ENCODE measurements around the gene PCDH9. TPM values are rescaled to one million over a fixed set of nuclear protein-coding genes. Genes with fewer than 3 reads are reported as not detected.
"Not testable (repeated sequence)": the region's sequence is repeated elsewhere in the genome, so short reads cannot be mapped to it uniquely, and the experiment has no call there.

The PCDH9 gene
- total and polyA plus RNA-seq, 7 experiments from 2014 or later, result 0.08 to 1.3 (median 0.21) TPM

DNA sequence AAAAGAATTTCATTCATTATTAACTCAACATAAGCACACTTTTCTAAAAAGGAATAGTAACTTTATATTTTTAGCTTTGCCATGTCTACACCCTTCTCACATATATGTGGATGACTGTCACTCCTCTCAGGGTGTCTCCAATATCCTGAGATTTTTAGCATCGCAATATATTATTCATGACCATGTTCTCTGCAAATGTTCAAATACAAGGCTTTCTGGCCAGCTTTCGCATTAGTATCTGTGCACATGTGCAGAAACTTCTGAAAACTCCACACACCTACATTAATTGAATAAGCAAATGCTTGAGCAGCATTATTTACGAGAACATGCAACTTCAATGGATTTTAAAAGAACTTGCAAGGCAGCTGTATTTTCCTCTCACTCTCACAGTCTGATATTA, 334.8 kb downstream of the PCDH9 start:
- ChIA-PET CTCF (no interaction called here), POLR2A (no interaction called here)
- Mint-ChIP-seq H3K4me3 (no peak overlapping the region), H3K9me3 (no peaks in the 10 kb centered on the region), H3K27me3 (no peaks in the 10 kb centered on the region), H3K4me1 (no peaks in the 10 kb centered on the region), H3K36me3 (no peaks in the 10 kb centered on the region), H3K27ac (no peak overlapping the region)
- H3K4me3 ChIP-seq (ENCODE audit: low read length), result no peak overlapping the region
- H3K4me1 ChIP-seq (ENCODE audit: control insufficient read depth in 2 of 2, insufficient read depth in 2 of 2, low read length in 2 of 2), result no peaks in the 10 kb centered on the region
- no peak for DNase-seq
- H3K9me3 ChIP-seq (ENCODE audit: control insufficient read depth in 2 of 3, low read length in 3 of 3), result no peaks in the 10 kb centered on the region
- intact Hi-C loops (cut with micrococcal nuclease), result no loop called here
- no peaks in the 10 kb centered on the region for H3K27me3 ChIP-seq (ENCODE audit: control insufficient read depth in 2 of 2, insufficient read depth in 2 of 2, low read length in 2 of 2)
- ATAC-seq, result no peak
- no peak overlapping the region for H3K27ac ChIP-seq (ENCODE audit: low read depth, low read length)
- H3K36me3 ChIP-seq (ENCODE audit: control insufficient read depth in 2 of 3, insufficient read depth in 3 of 3, low read length in 3 of 3), result no peaks in the 10 kb centered on the region

DNA sequence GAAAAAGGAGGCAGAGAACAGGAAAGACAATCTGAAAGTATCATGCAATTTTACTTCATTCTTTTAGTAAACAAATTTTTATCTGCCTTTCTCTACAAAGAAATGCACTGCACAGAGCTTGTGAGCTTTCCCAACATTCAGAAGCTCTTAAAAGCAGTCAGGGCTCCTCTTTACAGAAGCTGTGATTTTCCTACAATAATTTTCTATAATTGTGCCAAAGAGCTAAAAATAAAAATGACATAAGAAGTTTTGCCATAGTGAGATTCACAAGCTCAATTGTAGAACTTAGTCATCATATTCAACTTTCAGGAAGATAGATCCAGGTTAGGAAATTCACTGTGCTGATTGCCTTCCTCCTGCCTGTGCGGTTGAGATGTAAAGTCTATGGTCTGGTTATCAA, 341.4 kb downstream of the PCDH9 start:
- H3K27me3 Mint-ChIP-seq, result no peaks in the 10 kb centered on the region
- no peak for DNase-seq
- H3K9me3 ChIP-seq (ENCODE audit: control insufficient read depth in 2 of 3, low read length in 3 of 3), result no peaks in the 10 kb centered on the region
- H3K27ac ChIP-seq (ENCODE audit: low read depth, low read length), result no peak overlapping the region
- H3K4me1 Mint-ChIP-seq, result no peaks in the 10 kb centered on the region
- CTCF ChIA-PET, result no interaction called here
- no peaks in the 10 kb centered on the region for H3K36me3 ChIP-seq (ENCODE audit: control insufficient read depth in 2 of 3, insufficient read depth in 3 of 3, low read length in 3 of 3)
- no peak overlapping the region for H3K4me3 Mint-ChIP-seq
- no peak for ATAC-seq
- H3K36me3 Mint-ChIP-seq, result no peaks in the 10 kb centered on the region
- intact Hi-C loops (cut with micrococcal nuclease), result no loop called here
- no peak overlapping the region for H3K27ac Mint-ChIP-seq
- POLR2A ChIA-PET, result no interaction called here
- H3K4me3 ChIP-seq (ENCODE audit: low read length), result no peak overlapping the region
- H3K9me3 Mint-ChIP-seq, result peaks cover 0 to 5% (median 0%) of the 10 kb centered on the region in 11 donors
- H3K4me1 ChIP-seq (ENCODE audit: control insufficient read depth in 2 of 2, insufficient read depth in 2 of 2, low read length in 2 of 2), result no peaks in the 10 kb centered on the region
- no peaks in the 10 kb centered on the region for H3K27me3 ChIP-seq (ENCODE audit: control insufficient read depth in 2 of 2, insufficient read depth in 2 of 2, low read length in 2 of 2)

DNA sequence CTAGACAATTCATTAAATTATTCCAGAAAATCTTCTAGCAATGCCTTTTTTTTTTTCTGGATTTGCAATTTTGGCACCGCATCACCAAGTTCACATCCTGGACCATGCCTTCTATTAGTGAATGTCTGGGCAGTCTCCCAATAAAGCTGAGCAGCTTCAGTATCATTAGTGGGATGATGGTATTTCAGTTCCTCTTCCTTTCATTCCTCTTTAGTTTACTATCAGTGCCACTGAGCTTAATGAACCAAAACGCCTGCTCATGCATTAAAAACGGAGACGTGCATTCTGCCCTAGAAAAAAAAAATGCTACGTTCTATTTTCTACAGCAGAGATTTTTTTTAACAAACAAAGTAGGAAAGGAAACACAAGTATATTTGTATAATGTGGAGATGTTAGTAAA, 343.0 kb downstream of the PCDH9 start:
- Histone ChIP-seq H3K27ac (ENCODE audit: low read depth, low read length) (no peak overlapping the region), H3K9me3 (ENCODE audit: control insufficient read depth in 2 of 3, low read length in 3 of 3) (no peaks in the 10 kb centered on the region), H3K36me3 (ENCODE audit: control insufficient read depth in 2 of 3, insufficient read depth in 3 of 3, low read length in 3 of 3) (no peaks in the 10 kb centered on the region), H3K27me3 (ENCODE audit: control insufficient read depth in 2 of 2, insufficient read depth in 2 of 2, low read length in 2 of 2) (no peaks in the 10 kb centered on the region), H3K4me3 (ENCODE audit: low read length) (no peak overlapping the region), H3K4me1 (ENCODE audit: control insufficient read depth in 2 of 2, insufficient read depth in 2 of 2, low read length in 2 of 2) (no peaks in the 10 kb centered on the region)
- no peak overlapping the region for H3K4me3 Mint-ChIP-seq
- H3K36me3 Mint-ChIP-seq, result no peaks in the 10 kb centered on the region
- no peak overlapping the region for H3K27ac Mint-ChIP-seq
- no peaks in the 10 kb centered on the region for H3K4me1 Mint-ChIP-seq
- intact Hi-C loops (cut with micrococcal nuclease), result no loop called here
- ATAC-seq, result no peak
- H3K9me3 Mint-ChIP-seq, result peaks cover 0 to 9% (median 0%) of the 10 kb centered on the region in 11 donors
- no peaks in the 10 kb centered on the region for H3K27me3 Mint-ChIP-seq
- POLR2A ChIA-PET, result no interaction called here
- DNase-seq, result no peak
- CTCF ChIA-PET, result no interaction called here

DNA sequence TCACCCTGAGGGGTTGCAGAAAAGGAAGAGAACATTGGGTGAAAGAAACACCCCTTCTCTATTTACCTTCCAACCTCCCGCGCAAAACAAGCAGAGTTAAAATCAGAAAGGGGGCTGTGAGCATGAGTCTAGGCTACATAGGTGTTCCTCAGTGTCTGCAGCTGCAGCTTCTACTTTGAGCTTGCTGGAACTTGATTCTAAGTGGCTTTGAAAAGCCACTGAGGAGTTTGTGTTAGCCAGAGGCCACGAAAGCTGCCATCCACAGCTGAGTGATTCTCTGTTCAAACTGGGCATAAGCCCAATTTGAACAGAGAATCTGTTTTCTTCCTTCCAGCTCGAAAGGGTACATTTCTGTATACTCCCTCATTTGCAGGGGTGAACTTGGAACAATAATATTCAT, 343.9 kb downstream of the PCDH9 start:
- H3K27ac ChIP-seq (ENCODE audit: low read depth, low read length), result no peak overlapping the region
- no peaks in the 10 kb centered on the region for H3K36me3 ChIP-seq (ENCODE audit: control insufficient read depth in 2 of 3, insufficient read depth in 3 of 3, low read length in 3 of 3)
- Mint-ChIP-seq H3K9me3 (peaks cover 0 to 10% (median under 1%) of the 10 kb centered on the region in 11 donors), H3K4me3 (no peak overlapping the region), H3K27me3 (no peaks in the 10 kb centered on the region), H3K27ac (no peak overlapping the region), H3K36me3 (no peaks in the 10 kb centered on the region), H3K4me1 (no peaks in the 10 kb centered on the region)
- POLR2A ChIA-PET, result no interaction called here
- CTCF ChIA-PET, result no interaction called here
- intact Hi-C loops (cut with micrococcal nuclease), result no loop called here
- H3K4me3 ChIP-seq (ENCODE audit: low read length), result no peak overlapping the region
- H3K9me3 ChIP-seq (ENCODE audit: control insufficient read depth in 2 of 3, low read length in 3 of 3), result no peaks in the 10 kb centered on the region
- DNase-seq (no peak), ATAC-seq (no peak)
- H3K27me3 ChIP-seq (ENCODE audit: control insufficient read depth in 2 of 2, insufficient read depth in 2 of 2, low read length in 2 of 2), result no peaks in the 10 kb centered on the region
- H3K4me1 ChIP-seq (ENCODE audit: control insufficient read depth in 2 of 2, insufficient read depth in 2 of 2, low read length in 2 of 2), result no peaks in the 10 kb centered on the region

GRCh38 chr13:66881170-66881569, 349.0 kb downstream of the PCDH9 start:
- H3K4me1 ChIP-seq (ENCODE audit: control insufficient read depth in 2 of 2, insufficient read depth in 2 of 2, low read length in 2 of 2); POLR2A ChIA-PET; intact Hi-C loops (cut with micrococcal nuclease); H3K27me3 Mint-ChIP-seq; H3K9me3 ChIP-seq (ENCODE audit: control insufficient read depth in 2 of 3, low read length in 3 of 3); CTCF ChIA-PET; H3K36me3 Mint-ChIP-seq; ATAC-seq; H3K4me1 Mint-ChIP-seq; H3K27me3 ChIP-seq (ENCODE audit: control insufficient read depth in 2 of 2, insufficient read depth in 2 of 2, low read length in 2 of 2); DNase-seq; H3K27ac ChIP-seq (ENCODE audit: low read depth, low read length); H3K4me3 Mint-ChIP-seq; H3K36me3 ChIP-seq (ENCODE audit: control insufficient read depth in 2 of 3, insufficient read depth in 3 of 3, low read length in 3 of 3); H3K4me3 ChIP-seq (ENCODE audit: low read length); H3K27ac Mint-ChIP-seq: not testable (repeated sequence)
- H3K9me3 Mint-ChIP-seq, result peaks cover 0 to 12% (median 3%) of the 10 kb centered on the region in 11 donors

DNA sequence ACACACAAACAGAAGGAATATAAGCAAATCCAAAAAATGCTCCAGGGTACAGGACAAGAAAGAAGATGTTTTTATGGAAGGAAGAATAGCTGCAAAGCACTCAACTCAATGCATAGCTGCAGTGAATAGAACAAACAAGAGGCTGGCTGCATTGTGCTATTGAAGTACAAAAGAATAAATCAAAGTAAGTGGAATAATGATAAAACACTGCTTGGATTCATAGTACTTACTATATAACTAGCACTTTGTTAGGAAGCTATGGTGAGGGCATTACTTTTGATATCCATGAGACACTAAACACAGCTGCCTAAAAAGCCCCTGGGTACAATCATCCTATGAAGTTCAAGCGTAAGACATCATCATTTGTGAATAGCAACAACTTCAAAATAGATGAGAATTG, 350.1 kb downstream of the PCDH9 start:
- no peaks in the 10 kb centered on the region for H3K27me3 Mint-ChIP-seq

DNA sequence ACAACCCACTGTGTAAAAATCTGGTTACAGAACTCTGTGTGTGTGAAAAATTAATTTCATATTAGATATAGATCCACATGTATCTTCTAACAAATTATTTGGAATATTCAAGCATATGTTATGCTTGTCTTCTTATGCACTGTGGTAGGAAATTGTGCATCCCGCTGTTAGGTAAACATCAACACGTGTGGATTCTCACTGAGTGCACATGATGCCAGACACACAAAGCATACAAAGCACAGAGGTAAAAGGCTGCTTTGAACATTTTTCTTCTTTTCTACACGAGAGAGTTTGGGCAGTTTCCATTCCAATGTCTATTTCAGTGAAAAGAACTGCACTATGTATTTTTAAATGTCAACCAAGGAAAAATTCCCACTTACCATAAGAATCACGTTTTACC, 354.9 kb downstream of the PCDH9 start:
- H3K4me3 ChIP-seq (ENCODE audit: low read length), result no peak overlapping the region
- no peak overlapping the region for H3K27ac ChIP-seq (ENCODE audit: low read depth, low read length)
- no peaks in the 10 kb centered on the region for H3K36me3 ChIP-seq (ENCODE audit: control insufficient read depth in 2 of 3, insufficient read depth in 3 of 3, low read length in 3 of 3)
- no peaks in the 10 kb centered on the region for H3K27me3 Mint-ChIP-seq
- no peaks in the 10 kb centered on the region for H3K27me3 ChIP-seq (ENCODE audit: control insufficient read depth in 2 of 2, insufficient read depth in 2 of 2, low read length in 2 of 2)
- H3K9me3 ChIP-seq (ENCODE audit: control insufficient read depth in 2 of 3, low read length in 3 of 3), result no peaks in the 10 kb centered on the region
- intact Hi-C loops (cut with micrococcal nuclease), result no loop called here
- no peaks in the 10 kb centered on the region for H3K4me1 Mint-ChIP-seq
- ATAC-seq (no peak), DNase-seq (no peak)
- peaks cover 0 to 16% (median 4%) of the 10 kb centered on the region in 11 donors for H3K9me3 Mint-ChIP-seq
- H3K4me1 ChIP-seq (ENCODE audit: control insufficient read depth in 2 of 2, insufficient read depth in 2 of 2, low read length in 2 of 2), result no peaks in the 10 kb centered on the region
- ChIA-PET POLR2A (no interaction called here), CTCF (no interaction called here)
- H3K4me3 Mint-ChIP-seq, result no peak overlapping the region
- no peaks in the 10 kb centered on the region for H3K36me3 Mint-ChIP-seq
- no peak overlapping the region for H3K27ac Mint-ChIP-seq

More for the DNA sequence above, 350.1 kb downstream of the PCDH9 start:
- no peak for ATAC-seq
- no peak for DNase-seq
- Mint-ChIP-seq H3K4me3 (no peak overlapping the region), H3K9me3 (peaks cover 0 to 12% (median 3%) of the 10 kb centered on the region in 11 donors), H3K36me3 (no peaks in the 10 kb centered on the region), H3K27ac (no peak overlapping the region), H3K4me1 (no peaks in the 10 kb centered on the region)
- Histone ChIP-seq H3K36me3 (ENCODE audit: control insufficient read depth in 2 of 3, insufficient read depth in 3 of 3, low read length in 3 of 3) (no peaks in the 10 kb centered on the region), H3K4me3 (ENCODE audit: low read length) (no peak overlapping the region), H3K9me3 (ENCODE audit: control insufficient read depth in 2 of 3, low read length in 3 of 3) (no peaks in the 10 kb centered on the region), H3K27me3 (ENCODE audit: control insufficient read depth in 2 of 2, insufficient read depth in 2 of 2, low read length in 2 of 2) (no peaks in the 10 kb centered on the region), H3K27ac (ENCODE audit: low read depth, low read length) (no peak overlapping the region), H3K4me1 (ENCODE audit: control insufficient read depth in 2 of 2, insufficient read depth in 2 of 2, low read length in 2 of 2) (no peaks in the 10 kb centered on the region)
- CTCF ChIA-PET, result interaction anchor here (0.6 kb wide), 1 partner anchor 489 kb away, joined by 3 read pairs; no protein-coding TSS in a partner anchor
- intact Hi-C loops (cut with micrococcal nuclease), result no loop called here
- POLR2A ChIA-PET, result no interaction called here
